MM.1S (cell line): ENCODE results near the gene ROS1.

Source experiments
- EZH2 ChIP-seq: fragments of 300-600 bp; sonication (generic); optimal IDR thresholded peaks from 2 replicates; pipeline ENCODE3; 2017; ENCODE audit warnings: low read depth, mild to moderate bottlenecking, antibody characterized with exemption, low read length, mixed read lengths
- TF ChIP-seq, protein P1 (sequence below): fragments of 300-600 bp; sonication (generic); IDR thresholded peaks from 2 replicates; pipeline ENCODE4 v1.5.1; 2016; ENCODE audit warnings: antibody characterized with exemption, low read length, mixed read lengths

DNA sequence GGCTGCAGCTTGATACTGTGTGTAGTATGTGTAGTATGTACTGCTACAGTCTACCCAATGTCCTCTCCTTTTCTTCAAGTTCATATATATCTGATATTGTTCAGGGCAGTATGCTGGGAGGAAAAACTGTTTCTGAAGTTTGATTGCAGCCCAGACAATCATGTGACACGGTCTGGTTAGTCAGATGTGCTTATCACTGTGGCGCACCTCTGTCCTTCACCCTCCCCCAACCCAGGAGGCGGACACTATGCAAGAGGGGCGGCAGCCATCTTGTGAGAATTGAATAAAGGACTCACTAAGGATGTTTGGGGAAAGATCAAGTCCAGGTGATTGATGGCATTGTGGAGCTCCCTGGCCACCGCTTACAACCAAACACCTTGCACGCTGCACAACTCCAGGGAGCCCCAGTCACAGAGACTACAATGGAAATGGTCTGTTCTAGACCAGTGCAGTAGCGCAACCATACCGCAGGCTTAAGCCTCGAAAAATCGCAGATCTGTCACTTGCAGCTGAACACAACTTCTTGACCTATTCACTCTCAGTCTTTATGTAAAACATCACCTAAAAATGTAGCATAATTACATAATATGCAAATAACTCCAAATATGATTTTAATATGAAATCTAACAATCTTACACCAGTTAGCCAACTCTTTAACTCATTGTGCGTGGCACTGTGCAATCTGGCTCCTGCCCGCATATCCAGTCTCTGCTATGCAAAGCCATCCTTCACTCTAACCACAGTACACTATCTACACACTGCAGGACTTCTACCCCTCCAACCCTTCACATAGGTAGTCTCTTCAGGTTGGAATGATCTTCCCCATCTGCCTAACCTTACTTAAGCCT is 81.1 kb downstream of the ROS1 start:
- TF ChIP-seq, protein P1, sequence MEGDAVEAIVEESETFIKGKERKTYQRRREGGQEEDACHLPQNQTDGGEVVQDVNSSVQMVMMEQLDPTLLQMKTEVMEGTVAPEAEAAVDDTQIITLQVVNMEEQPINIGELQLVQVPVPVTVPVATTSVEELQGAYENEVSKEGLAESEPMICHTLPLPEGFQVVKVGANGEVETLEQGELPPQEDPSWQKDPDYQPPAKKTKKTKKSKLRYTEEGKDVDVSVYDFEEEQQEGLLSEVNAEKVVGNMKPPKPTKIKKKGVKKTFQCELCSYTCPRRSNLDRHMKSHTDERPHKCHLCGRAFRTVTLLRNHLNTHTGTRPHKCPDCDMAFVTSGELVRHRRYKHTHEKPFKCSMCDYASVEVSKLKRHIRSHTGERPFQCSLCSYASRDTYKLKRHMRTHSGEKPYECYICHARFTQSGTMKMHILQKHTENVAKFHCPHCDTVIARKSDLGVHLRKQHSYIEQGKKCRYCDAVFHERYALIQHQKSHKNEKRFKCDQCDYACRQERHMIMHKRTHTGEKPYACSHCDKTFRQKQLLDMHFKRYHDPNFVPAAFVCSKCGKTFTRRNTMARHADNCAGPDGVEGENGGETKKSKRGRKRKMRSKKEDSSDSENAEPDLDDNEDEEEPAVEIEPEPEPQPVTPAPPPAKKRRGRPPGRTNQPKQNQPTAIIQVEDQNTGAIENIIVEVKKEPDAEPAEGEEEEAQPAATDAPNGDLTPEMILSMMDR: no peak
- TF ChIP-seq EZH2: no peak
